Spleen (tissue), 7 donors: ENCODE data around the gene SCARB1.

ENCODE experiments used
- POLR2A ChIP-seq, 3 donors: fragments of 450-650 bp; IDR thresholded peaks; one replicate each; pipeline ENCODE4 v1.5.1; 2017; ENCODE audit warnings: antibody characterized with exemption in 3 of 3, mild to moderate bottlenecking in 1 of 3
- POLR2AphosphoS5 ChIP-seq, 3 donors: sonication (generic); formaldehyde crosslinking; IDR thresholded peaks; one replicate each; pipeline ENCODE4 v1.5.1; 2017; ENCODE audit warnings: antibody characterized with exemption in 3 of 3
- TF ChIP-seq, protein P1 (sequence below), 11 experiments: fragments of 200-600 bp in 7 of 11; fragments of 450-650 bp in 4 of 11; sonication (generic) in 4 of 11; IDR thresholded peaks in 8 of 11; conservative IDR thresholded peaks in 3 of 11; 1 replicate in 7 of 11; 2 replicates in 4 of 11; pipeline versions ENCODE4 v1.4.0 to v1.8.0; 2016 to 2021; ENCODE audit warnings: antibody characterized with exemption in 11 of 11, inconsistent platforms in 4 of 11, mild to moderate bottlenecking in 1 of 11
- donor health status: DM: no; HTN: no; CAD: no; lungs with moderate emphysema.
- donor health status: DM: no; HTN: no; CAD: no.
- donor health status: DM: no; HTN: no; CAD: no.

DNA sequence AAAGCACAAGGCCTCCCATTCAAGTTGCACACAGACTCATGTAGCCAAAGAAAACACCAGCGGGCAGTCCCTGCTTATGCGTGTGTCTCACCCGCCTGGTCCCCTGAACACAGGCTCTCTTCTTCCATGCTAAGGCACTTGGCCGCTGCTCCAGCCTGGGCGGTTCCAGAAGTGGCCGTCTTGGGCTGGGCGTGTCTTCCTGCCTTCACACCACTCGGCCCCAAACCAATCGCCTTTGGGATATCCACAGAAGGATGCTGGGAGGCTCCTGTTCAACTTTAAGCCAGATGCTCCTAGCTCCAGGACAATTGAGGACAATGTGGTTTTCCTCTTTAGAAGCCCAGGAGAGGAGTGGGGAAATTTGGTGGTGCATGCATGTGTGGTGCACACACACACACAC lies 2.2 kb downstream of the SCARB1 start:
- TF ChIP-seq POLR2AphosphoS5 (IDR thresholded peaks at IDR 0.05) = no peak
- TF ChIP-seq, protein P1, sequence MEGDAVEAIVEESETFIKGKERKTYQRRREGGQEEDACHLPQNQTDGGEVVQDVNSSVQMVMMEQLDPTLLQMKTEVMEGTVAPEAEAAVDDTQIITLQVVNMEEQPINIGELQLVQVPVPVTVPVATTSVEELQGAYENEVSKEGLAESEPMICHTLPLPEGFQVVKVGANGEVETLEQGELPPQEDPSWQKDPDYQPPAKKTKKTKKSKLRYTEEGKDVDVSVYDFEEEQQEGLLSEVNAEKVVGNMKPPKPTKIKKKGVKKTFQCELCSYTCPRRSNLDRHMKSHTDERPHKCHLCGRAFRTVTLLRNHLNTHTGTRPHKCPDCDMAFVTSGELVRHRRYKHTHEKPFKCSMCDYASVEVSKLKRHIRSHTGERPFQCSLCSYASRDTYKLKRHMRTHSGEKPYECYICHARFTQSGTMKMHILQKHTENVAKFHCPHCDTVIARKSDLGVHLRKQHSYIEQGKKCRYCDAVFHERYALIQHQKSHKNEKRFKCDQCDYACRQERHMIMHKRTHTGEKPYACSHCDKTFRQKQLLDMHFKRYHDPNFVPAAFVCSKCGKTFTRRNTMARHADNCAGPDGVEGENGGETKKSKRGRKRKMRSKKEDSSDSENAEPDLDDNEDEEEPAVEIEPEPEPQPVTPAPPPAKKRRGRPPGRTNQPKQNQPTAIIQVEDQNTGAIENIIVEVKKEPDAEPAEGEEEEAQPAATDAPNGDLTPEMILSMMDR (IDR thresholded peaks at IDR 0.05 in 8 of 11, conservative IDR thresholded peaks at IDR 0.05 in 3 of 11) = no peak
- TF ChIP-seq POLR2A (IDR thresholded peaks at IDR 0.05) = no peak
